OCI-LY7 (cell line): ENCODE measurements around the gene RASEF. TPM values are rescaled to one million over a fixed set of nuclear protein-coding genes. Genes with fewer than 3 reads are reported as not detected.

Experiments used
- BruUV-seq: library from RNA; stranded (reverse); fragments of 400-500 nt; replicated peaks from 2 replicates; lab custom pipeline; 2021; lab: Mats Ljungman, UMichigan
- CTCF ChIA-PET: fragments of 300-600 bp; sonication (Branson Sonifier 250); formaldehyde crosslinking; loops from one replicate; lab custom pipeline; 2022; ENCODE audit warnings: antibody characterized with exemption; ENCODE audit not compliant: unreplicated experiment; lab: Charles Lee
- POLR2A ChIA-PET: fragments of 300-600 bp; sonication (Branson Sonifier 250); formaldehyde crosslinking; loops from one replicate; lab custom pipeline; 2022; ENCODE audit warnings: antibody characterized with exemption; lab: Charles Lee
- DNase-seq: peaks from one replicate; pipeline ENCODE4 v3.0.0-alpha.2; 2015; ENCODE audit warnings: low spot score
- H2AFZ ChIP-seq: fragments of 200-600 bp; sonication (generic), shearing (Covaris generic); 2 replicates; pipeline ENCODE4 v1.6.1; 2014; ENCODE audit warnings: mild to moderate bottlenecking, antibody characterized with exemption, low read length, moderate library complexity
- H3K27ac ChIP-seq: fragments of 200-600 bp; sonication (generic); 2 replicates; pipeline ENCODE4 v1.5.1; 2014; ENCODE audit warnings: mixed run types, low read depth, mild to moderate bottlenecking, moderate library complexity, low read length, inconsistent platforms; ENCODE audit not compliant: poor library complexity, severe bottlenecking
- H3K36me3 ChIP-seq: fragments of 200-600 bp; sonication (generic); 2 replicates; pipeline ENCODE4 v1.6.1; 2014; ENCODE audit warnings: mild to moderate bottlenecking, antibody characterized with exemption, low read length, moderate library complexity, mixed read lengths; ENCODE audit not compliant: insufficient read depth
- H3K4me1 ChIP-seq: fragments of 200-600 bp; sonication (generic); 2 replicates; pipeline ENCODE4 v1.5.1; 2014; ENCODE audit warnings: mild to moderate bottlenecking, low read length; ENCODE audit not compliant: insufficient read depth, poor library complexity, severe bottlenecking
- H3K4me2 ChIP-seq: fragments of 200-600 bp; sonication (generic); 2 replicates; pipeline ENCODE4 v1.6.1; 2014; ENCODE audit warnings: mild to moderate bottlenecking, low read length
- H3K4me3 ChIP-seq: fragments of 200-600 bp; sonication (generic); 2 replicates; pipeline ENCODE4 v1.5.1; 2014; ENCODE audit warnings: mild to moderate bottlenecking, low read depth, low read length; ENCODE audit not compliant: poor library complexity, severe bottlenecking
- H3K79me2 ChIP-seq: fragments of 200-600 bp; sonication (generic); 2 replicates; pipeline ENCODE4 v1.6.1; 2016; ENCODE audit warnings: low read depth, mild to moderate bottlenecking, low read length, moderate library complexity, mixed read lengths; ENCODE audit not compliant: insufficient read depth
- H3K9me2 ChIP-seq: fragments of 200-600 bp; sonication (generic); 2 replicates; pipeline ENCODE4 v1.6.1; 2016; ENCODE audit warnings: mild to moderate bottlenecking, low read length, mixed read lengths; ENCODE audit not compliant: insufficient read depth
- H3K9me3 ChIP-seq: fragments of 200-600 bp; sonication (generic); 2 replicates; pipeline ENCODE4 v1.6.1; 2014; ENCODE audit warnings: mild to moderate bottlenecking, mixed run types, low read length, mixed read lengths
- H4K20me1 ChIP-seq: fragments of 200-600 bp; sonication (generic); 2 replicates; pipeline ENCODE4 v1.6.1; 2014; ENCODE audit warnings: mild to moderate bottlenecking, antibody characterized with exemption, low read length, moderate library complexity, mixed read lengths; ENCODE audit not compliant: insufficient read depth
- CTCF ChIP-seq: fragments of 200-600 bp; sonication (generic); conservative IDR thresholded peaks from 2 replicates; pipeline ENCODE4 v1.5.1; 2014; ENCODE audit warnings: mild to moderate bottlenecking, antibody characterized with exemption, low read length, moderate library complexity, mixed read lengths
- EZH2phosphoT487 ChIP-seq: fragments of 200-600 bp; sonication (generic); IDR thresholded peaks from 2 replicates; pipeline ENCODE4 v1.6.1; 2018; ENCODE audit warnings: low read depth, borderline replicate concordance, mild to moderate bottlenecking, mixed run types, antibody characterized with exemption, low read length, moderate library complexity, mixed read lengths
- intact Hi-C: fragments of 100-400 bp; cut with micrococcal nuclease; formaldehyde crosslinking; loops from one replicate; pipeline ENCODE4 v1.10.0; 2022; ENCODE audit not compliant: unreplicated experiment
- total RNA-seq, 2 experiments: library from RNA; depleted of rRNA in 1 of 2; stranded (reverse); fragments of >200 nt in 1 of 2; shearing (Covaris generic) in 1 of 2; gene quantifications; 2 replicates each; pipeline ENCODE4 v1.2.3, GENCODE V29; 2014 to 2022

The RASEF gene
- total RNA-seq, 2 experiments from 2014 or later = not detected

DNA sequence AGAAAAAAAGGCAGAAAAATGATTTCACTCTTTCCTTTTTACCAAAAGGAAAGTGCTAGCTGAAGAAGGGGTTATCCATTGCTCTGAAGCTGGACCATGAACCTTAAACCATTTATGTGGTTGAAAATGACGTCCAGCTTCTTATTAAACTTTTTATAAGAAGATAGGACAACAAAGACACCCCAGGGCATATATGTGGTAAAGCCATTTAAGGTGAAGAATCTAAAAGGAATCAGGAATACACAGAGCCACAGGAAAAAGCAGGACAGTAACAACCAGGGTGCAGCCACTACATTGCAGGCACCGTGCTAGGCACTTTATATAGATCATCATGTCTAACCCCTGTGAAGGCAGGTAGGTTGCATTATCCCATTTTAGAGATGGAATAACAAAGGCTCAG lies 42.1 kb downstream of the RASEF start:
- ChIA-PET POLR2A (no interaction called here), CTCF (no interaction called here)
- TF ChIP-seq EZH2phosphoT487 (no peak), CTCF (no peak)
- H3K9me3 ChIP-seq = no peaks in the 10 kb centered on the region
- intact Hi-C loops = no loop called here
- H3K4me2 ChIP-seq = no peak overlapping the region
- no peak overlapping the region for H3K27ac ChIP-seq
- H3K9me2 ChIP-seq = no peaks in the 10 kb centered on the region
- no peak overlapping the region for H3K4me3 ChIP-seq
- H3K79me2 ChIP-seq = no peaks in the 10 kb centered on the region
- no peak overlapping the region for H2AFZ ChIP-seq
- H3K4me1 ChIP-seq = no peaks in the 10 kb centered on the region
- no peaks in the 10 kb centered on the region for H4K20me1 ChIP-seq
- DNase-seq = no peak
- H3K36me3 ChIP-seq = no peaks in the 10 kb centered on the region
- BruUV-seq = no TSS peak

DNA sequence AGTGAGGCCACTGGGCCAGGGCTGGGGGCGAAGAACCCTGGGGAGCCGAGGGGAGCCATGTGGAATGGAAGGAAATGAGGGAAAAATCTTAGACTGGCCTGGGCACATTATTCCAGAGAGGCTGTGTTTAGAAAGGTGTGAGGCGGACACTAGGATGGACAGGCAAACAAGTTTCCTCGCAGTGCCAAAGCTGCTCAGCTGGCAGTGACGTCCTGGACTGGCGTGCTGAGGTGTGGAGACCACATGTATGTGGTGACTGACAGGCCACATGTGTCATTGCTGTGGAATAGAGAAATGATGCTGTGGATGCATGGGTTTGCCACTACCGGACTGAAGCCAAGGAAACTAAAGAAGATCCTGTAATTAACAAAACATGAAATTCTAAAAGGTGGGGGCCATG lies 42.6 kb downstream of the RASEF start:
- BruUV-seq = no TSS peak
- DNase-seq = no peak

DNA sequence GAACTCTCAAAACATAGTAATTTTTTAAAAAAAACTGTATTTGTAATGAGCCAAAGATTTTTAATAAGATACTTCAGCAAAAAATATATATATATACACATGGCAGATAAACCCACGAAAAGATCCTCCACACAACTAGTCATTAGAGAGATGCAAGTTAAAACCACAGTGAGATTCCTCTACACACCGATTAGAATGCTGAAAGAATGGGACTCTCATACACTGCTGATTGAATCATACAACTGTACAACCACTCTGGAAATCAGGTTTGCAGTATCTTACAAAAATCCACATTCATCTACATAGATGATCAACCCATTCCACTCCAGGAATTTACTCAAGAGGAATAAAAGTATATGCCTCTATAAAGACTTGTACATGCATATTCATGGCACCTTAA lies 43.7 kb downstream of the RASEF start:
- Histone ChIP-seq H3K27ac (no peak overlapping the region), H3K36me3 (no peaks in the 10 kb centered on the region), H4K20me1 (no peaks in the 10 kb centered on the region), H3K4me2 (no peak overlapping the region), H3K4me3 (no peak overlapping the region), H3K4me1 (no peaks in the 10 kb centered on the region), H2AFZ (no peak overlapping the region), H3K79me2 (no peaks in the 10 kb centered on the region), H3K9me2 (no peaks in the 10 kb centered on the region), H3K9me3 (no peaks in the 10 kb centered on the region)
- ChIA-PET POLR2A (no interaction called here), CTCF (no interaction called here)
- TF ChIP-seq EZH2phosphoT487 (no peak), CTCF (no peak)
- no peak for DNase-seq
- intact Hi-C loops = no loop called here
- no TSS peak for BruUV-seq

More for the DNA sequence above, 42.6 kb downstream of the RASEF start:
- H2AFZ ChIP-seq = no peak overlapping the region
- H3K9me3 ChIP-seq = no peaks in the 10 kb centered on the region
- H4K20me1 ChIP-seq = no peaks in the 10 kb centered on the region
- CTCF ChIA-PET = no interaction called here
- intact Hi-C loops = no loop called here
- no peak for TF ChIP-seq CTCF
- TF ChIP-seq EZH2phosphoT487 = no peak
- H3K36me3 ChIP-seq = no peaks in the 10 kb centered on the region
- no peaks in the 10 kb centered on the region for H3K4me1 ChIP-seq
- POLR2A ChIA-PET = no interaction called here
- H3K27ac ChIP-seq = no peak overlapping the region
- H3K4me3 ChIP-seq = no peak overlapping the region
- no peaks in the 10 kb centered on the region for H3K79me2 ChIP-seq
- H3K9me2 ChIP-seq = no peaks in the 10 kb centered on the region
- H3K4me2 ChIP-seq = no peak overlapping the region
